Suprapubic skin (tissue), 4 donors: Measurements from ENCODE around the gene LINC01488. TPM values are rescaled to one million over a fixed set of nuclear protein-coding genes. Genes with fewer than 3 reads are reported as not detected.

Experiments
- DNase-seq, 2 donors: peaks; one replicate each; pipeline ENCODE4 v3.0.0-alpha.2; 2019; ENCODE audit warnings: low spot score in 2 of 2
- H3K27ac ChIP-seq: fragments of 200-600 bp; sonication (generic); one replicate; pipeline ENCODE4 v1.5.1; 2019
- H3K27me3 ChIP-seq: fragments of 200-600 bp; sonication (generic); one replicate; pipeline ENCODE4 v1.5.1; 2019
- H3K36me3 ChIP-seq: fragments of 200-600 bp; sonication (generic); one replicate; pipeline ENCODE4 v1.5.1; 2019
- H3K4me1 ChIP-seq: fragments of 200-600 bp; sonication (generic); one replicate; pipeline ENCODE4 v1.5.1; 2019
- H3K4me3 ChIP-seq: fragments of 200-600 bp; sonication (generic); one replicate; pipeline ENCODE4 v1.5.1; 2019; ENCODE audit warnings: mild to moderate bottlenecking
- H3K9me3 ChIP-seq: fragments of 200-600 bp; sonication (generic); one replicate; pipeline ENCODE4 v1.5.1; 2019
- CTCF ChIP-seq, 2 donors: fragments of 200-600 bp in 1 of 2; fragments of 450-650 bp in 1 of 2; sonication (generic) in 1 of 2; IDR thresholded peaks; one replicate each; pipeline ENCODE4 v1.5.1; 2016 to 2019; ENCODE audit warnings: antibody characterized with exemption in 2 of 2, mild to moderate bottlenecking in 1 of 2, moderate library complexity in 1 of 2
- EP300 ChIP-seq: sonication (generic); formaldehyde crosslinking; IDR thresholded peaks from one replicate; pipeline ENCODE4 v1.6.1; 2017; ENCODE audit warnings: antibody characterized with exemption
- POLR2A ChIP-seq, 2 donors: fragments of 450-650 bp; IDR thresholded peaks; one replicate each; pipeline ENCODE4 v1.6.1; 2017; ENCODE audit warnings: antibody characterized with exemption in 2 of 2, mild to moderate bottlenecking in 2 of 2, moderate library complexity in 2 of 2
- POLR2AphosphoS5 ChIP-seq, 3 donors: sonication (generic); formaldehyde crosslinking; IDR thresholded peaks; one replicate each; pipeline ENCODE4 v1.6.1; 2017; ENCODE audit warnings: antibody characterized with exemption in 3 of 3
- WGBS: methylation state at CpG from one replicate; pipeline ENCODE4 v1.1.5; 2018; 5-methylcytosine and 5-hydroxymethylcytosine counted together
- total RNA-seq, 4 donors: library from RNA; depleted of rRNA; stranded (reverse); fragments of >200 nt; gene quantifications; one replicate each; pipeline ENCODE4 v1.1.0, GENCODE V29; 2016

LINC01488 gene
- total RNA-seq, 4 donors from 2014 or later = not detected

DNA sequence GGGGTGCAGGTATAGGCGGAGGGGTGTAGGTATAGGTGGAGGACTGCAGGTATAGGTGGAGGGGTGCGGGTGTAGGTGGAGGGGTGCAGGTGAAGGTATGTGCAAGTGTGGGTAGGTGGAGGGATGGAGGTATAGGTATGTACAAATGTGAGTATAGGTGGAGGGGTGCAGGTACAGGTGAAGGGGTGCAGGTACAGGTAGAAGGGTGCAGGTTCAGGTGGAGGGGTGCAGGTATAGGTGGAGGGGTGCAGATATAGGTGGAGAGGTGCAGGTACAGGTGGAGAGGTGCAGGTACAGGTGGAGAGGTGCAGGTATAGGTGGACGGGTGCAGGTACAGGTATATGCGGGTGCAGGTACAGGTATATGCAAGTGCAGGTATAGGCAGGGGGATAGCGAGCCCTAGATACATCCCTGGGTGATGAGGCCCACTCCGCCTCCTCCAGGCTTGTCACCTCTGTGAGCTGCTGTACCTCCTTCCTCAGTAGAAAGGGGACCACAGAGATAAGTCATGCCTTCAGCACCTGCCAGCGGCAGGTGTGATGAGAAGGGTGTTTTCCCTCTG, 17.2 kb downstream of the LINC01488 start:
- no peaks in the 10 kb centered on the region for H3K9me3 ChIP-seq
- peaks cover 23% of the 10 kb centered on the region for H3K4me1 ChIP-seq
- H3K4me3 ChIP-seq = no peak overlapping the region
- WGBS = 91% methylated on average over 7 of the region's 7 CpGs
- no peak overlapping the region for H3K27ac ChIP-seq
- H3K36me3 ChIP-seq = no peaks in the 10 kb centered on the region
- no peak for TF ChIP-seq POLR2A (IDR thresholded peaks at IDR 0.05)
- TF ChIP-seq POLR2AphosphoS5 (IDR thresholded peaks at IDR 0.05) = no peak
- TF ChIP-seq EP300 = no peak
- TF ChIP-seq CTCF (IDR thresholded peaks at IDR 0.05) = no peak
- no peaks in the 10 kb centered on the region for H3K27me3 ChIP-seq
- DNase-seq = no peak

DNA sequence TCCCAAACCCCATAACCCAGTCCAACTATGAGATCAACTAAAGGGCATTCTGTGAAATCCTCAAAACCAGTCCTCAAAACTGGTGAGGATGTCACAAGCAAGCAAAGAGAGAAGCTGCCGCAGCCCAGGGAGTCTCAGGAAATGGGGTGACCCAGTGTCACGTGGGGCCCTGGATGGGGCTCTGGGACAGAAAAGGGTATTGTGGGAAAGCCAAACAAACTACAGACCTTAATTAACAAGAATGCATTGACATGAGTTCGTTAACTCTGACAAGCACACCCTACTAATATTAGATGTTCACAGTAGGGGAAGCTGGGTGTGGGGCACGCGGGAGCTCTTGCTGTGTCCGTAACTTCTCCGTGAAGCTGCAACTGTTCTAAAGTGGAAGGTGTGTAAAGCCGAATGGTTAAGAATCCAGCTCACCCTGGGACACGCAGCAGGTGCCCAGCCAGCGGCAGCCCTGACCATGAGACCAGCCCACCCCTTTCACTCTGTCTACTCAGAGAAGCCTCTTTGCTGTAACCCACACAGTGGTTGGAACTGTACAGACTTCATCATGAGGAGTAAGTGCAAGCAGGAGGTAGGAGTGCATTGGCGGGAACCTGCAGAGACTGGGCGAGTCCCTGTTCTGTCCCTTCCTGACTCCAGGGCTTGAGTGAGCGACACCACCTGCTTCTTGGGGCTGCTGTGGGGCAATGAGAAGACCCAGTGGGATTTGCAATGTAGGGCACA, 17.9 kb downstream of the LINC01488 start:
- peaks cover 23% of the 10 kb centered on the region for H3K4me1 ChIP-seq
- DNase-seq = no peak
- H3K27me3 ChIP-seq = no peaks in the 10 kb centered on the region
- no peak overlapping the region for H3K4me3 ChIP-seq
- no peaks in the 10 kb centered on the region for H3K9me3 ChIP-seq
- H3K27ac ChIP-seq = no peak overlapping the region
- no peaks in the 10 kb centered on the region for H3K36me3 ChIP-seq
- 63% methylated on average over 13 of the region's 13 CpGs for WGBS
- no peak for TF ChIP-seq POLR2AphosphoS5 (IDR thresholded peaks at IDR 0.05)
- no peak for TF ChIP-seq EP300
- TF ChIP-seq POLR2A (IDR thresholded peaks at IDR 0.05) = no peak
- no peak for TF ChIP-seq CTCF (IDR thresholded peaks at IDR 0.05)

- Histone ChIP-seq H3K4me3 (no peak overlapping the region), H3K4me1 (peaks cover 23% of the 10 kb centered on the region), H3K9me3 (no peaks in the 10 kb centered on the region), H3K27me3 (no peaks in the 10 kb centered on the region), H3K36me3 (no peaks in the 10 kb centered on the region), H3K27ac (no peak overlapping the region)
- WGBS = 66% methylated on average over 5 of the region's 10 CpGs
- TF ChIP-seq POLR2A (IDR thresholded peaks at IDR 0.05) (no peak), POLR2AphosphoS5 (IDR thresholded peaks at IDR 0.05) (no peak), EP300 (no peak), CTCF (IDR thresholded peaks at IDR 0.05) (no peak)
- no peak for DNase-seq
These were observed 18.4 kb downstream of the LINC01488 start for GRCh38 chr11:69499918-69500284.

GRCh38 chr11:69500285-69501120, 19.0 kb downstream of the LINC01488 start:
- Histone ChIP-seq H3K36me3 (no peaks in the 10 kb centered on the region), H3K27me3 (no peaks in the 10 kb centered on the region), H3K4me1 (peaks cover 23% of the 10 kb centered on the region), H3K9me3 (no peaks in the 10 kb centered on the region), H3K27ac (no peak overlapping the region), H3K4me3 (no peak overlapping the region)
- TF ChIP-seq CTCF (IDR thresholded peaks at IDR 0.05) (no peak), POLR2A (IDR thresholded peaks at IDR 0.05) (no peak), EP300 (no peak), POLR2AphosphoS5 (IDR thresholded peaks at IDR 0.05) (no peak)
- DNase-seq = peak in 1 of 2 donors; percentile 57
- whole genome bisulfite sequencing = 68% methylated on average over 10 of the region's 13 CpGs

GRCh38 chr11:69501121-69501489, 19.6 kb downstream of the LINC01488 start:
- H3K36me3 ChIP-seq = no peaks in the 10 kb centered on the region
- H3K27ac ChIP-seq = no peak overlapping the region
- H3K9me3 ChIP-seq = no peaks in the 10 kb centered on the region
- TF ChIP-seq POLR2AphosphoS5 (IDR thresholded peaks at IDR 0.05) (no peak), POLR2A (IDR thresholded peaks at IDR 0.05) (no peak), EP300 (no peak), CTCF (IDR thresholded peaks at IDR 0.05) (no peak)
- WGBS = 42% methylated on average over 1 of the region's 1 CpG
- peaks cover 23% of the 10 kb centered on the region for H3K4me1 ChIP-seq
- H3K27me3 ChIP-seq = no peaks in the 10 kb centered on the region
- H3K4me3 ChIP-seq = no peak overlapping the region
- no peak for DNase-seq
